DMS 273 treated with DMSO at 0.1 percent for 48 hours (cell line): ENCODE data around the gene RBP5.
"Not testable (repeated sequence)": the region's sequence is repeated elsewhere in the genome, so short reads cannot be mapped to it uniquely, and the experiment has no call there.

Experiments used
- DNase-seq: peaks from one replicate; lab custom pipeline; 2025; lab: John Stamatoyannopoulos, UW

The RBP5 gene

GRCh38 chr12:7122811-7123769 lies 5.6 kb downstream of the RBP5 start:
- DNase-seq = no peak

- DNase-seq = no peak
These were observed 7.4 kb downstream of the RBP5 start for GRCh38 chr12:7121324-7121723.

DNA sequence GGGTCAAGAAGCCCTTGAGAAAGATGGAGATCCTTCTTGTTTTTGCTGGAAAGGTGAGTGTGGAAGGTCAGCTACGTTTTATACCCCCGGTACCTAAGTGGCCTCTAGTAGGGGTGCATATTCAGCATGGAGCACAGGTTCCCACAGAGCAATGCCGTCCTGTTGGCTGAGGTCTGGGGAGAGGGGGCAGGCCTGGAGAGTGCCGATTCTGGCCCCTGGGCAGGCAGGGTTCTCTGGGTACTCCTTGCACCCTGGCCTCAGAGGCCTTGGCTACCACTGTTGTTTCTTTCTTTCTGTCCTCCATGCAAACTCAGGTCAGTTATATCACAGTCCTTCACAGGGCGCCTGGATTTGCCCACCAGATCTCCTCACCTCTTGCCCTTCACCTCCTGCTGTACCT lies 8.5 kb downstream of the RBP5 start:
- DNase-seq = no peak

- DNase-seq = no peak
These were observed 9.8 kb downstream of the RBP5 start for GRCh38 chr12:7118881-7119280.

- DNase-seq = no peak
These were observed 11.0 kb downstream of the RBP5 start for GRCh38 chr12:7117670-7118069.

DNA sequence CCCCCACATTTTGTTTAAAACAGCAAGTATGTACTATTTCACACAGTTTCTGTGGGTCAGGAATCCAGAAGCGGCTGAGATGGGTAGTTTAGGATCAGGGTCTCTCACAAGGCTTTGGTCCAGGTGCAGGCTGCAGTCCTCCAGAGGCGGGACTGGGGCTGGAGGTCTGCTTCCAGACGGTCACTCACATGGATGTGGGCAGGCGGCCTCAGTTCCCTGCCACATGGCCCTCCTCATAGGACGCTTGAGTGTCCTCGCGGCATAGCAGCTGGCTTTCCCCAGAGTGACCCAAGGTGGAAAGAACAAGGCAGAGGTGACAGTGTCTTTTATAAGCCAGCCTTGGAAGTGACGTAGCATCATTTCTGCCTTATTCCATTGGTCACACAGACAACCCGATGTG lies 11.8 kb downstream of the RBP5 start:
- DNase-seq = no peak

DNA sequence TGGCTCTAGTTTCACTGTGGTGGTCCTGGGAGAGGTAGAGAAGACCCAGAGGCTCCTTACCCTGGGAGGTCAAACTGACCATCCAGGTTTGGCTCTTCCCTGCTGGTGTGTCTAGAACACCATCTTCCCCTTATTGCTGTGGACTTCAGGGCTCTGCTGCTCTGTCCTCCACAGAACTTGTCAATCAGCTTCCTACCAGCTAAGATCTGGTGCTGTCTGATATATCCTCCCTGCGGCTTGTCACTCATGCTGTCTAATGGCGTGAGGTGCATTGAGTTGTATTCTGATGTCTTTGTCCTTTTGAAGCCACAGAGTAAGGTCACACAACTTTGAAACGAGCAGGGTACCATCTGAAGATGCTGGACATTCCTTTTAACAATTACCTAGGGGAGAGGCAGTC lies 12.5 kb downstream of the RBP5 start:
- DNase-seq = no peak

DNA sequence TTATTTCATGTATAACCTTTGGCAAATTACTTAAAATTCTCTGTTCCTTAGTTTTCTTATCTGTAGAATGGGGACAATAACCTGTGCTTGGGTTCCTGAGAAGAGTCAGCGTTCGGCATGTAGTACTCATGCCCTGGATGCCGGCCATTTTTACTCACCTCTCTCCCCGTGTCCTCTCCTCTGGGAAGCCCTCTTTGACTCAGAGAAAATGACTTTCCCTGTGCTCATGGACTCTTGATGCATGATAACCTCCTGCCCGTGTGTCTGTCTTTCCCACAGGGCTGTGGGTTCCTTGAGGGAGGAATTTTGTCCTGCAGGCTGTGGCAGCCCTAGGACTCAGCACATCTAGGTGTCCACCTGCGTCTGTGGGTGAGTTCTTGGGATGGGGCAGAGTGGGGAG lies 13.8 kb downstream of the RBP5 start:
- no peak for DNase-seq

DNA sequence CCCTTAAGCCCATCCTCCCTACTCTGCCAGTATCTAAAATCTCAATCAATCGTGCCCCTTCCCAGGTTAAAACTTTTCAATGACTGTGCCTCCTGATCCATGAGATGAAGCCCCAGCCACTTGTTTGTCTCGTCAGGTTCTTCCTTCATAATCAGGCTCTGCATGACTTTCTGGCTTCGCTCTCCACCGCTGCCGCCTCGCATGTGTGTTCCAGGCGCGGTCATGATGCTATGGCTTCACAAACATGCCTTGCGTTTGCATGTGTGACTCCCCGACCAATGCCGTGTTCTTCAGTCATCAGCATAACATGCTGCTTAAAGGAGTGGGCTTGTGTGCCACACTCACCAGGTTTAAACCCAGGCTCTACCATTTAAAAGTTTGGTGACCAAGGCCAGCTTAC lies 14.7 kb downstream of the RBP5 start:
- DNase-seq = no peak

GRCh38 chr12:7113389-7113871 lies 15.3 kb downstream of the RBP5 start:
- DNase-seq = no peak

DNA sequence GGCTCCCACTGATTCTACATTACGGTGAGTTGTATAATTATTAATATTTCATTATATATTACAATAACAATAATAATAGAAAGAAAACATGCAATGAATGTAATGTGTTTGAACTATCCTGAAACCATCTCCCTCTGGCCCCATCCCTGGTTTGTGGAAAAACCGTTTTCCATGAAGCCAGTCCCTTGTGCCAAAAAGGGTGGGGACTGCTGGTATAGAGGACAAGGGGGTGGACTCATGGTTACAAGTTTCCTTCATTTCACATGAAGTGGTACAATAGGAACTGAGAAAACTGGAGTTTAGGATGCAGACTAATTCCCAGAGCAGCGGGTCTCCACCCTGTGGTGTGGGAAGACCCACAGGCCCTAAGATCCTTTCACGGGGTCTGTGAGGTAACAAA lies 16.6 kb downstream of the RBP5 start:
- DNase-seq = no peak

DNA sequence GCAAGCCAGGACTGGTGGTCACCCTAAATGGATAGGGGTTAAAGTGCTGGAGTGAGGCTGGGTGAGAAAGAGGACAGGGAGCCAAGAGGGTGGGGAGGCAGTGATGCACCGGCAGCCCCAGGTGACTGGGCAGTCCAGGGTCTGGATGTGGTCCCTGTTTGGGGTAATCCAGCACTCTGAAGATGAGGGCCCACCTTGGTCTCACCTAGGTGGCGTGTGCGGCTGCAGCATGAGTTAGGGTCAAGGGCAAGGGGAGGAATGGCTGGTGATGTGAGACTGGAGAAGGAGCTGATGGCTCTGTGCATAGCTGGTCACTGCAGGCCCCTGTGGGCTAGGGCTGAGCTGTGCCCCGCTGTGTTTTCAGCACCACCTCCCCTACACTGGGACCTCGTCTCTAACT lies 18.0 kb downstream of the RBP5 start:
- DNase-seq = no peak

DNA sequence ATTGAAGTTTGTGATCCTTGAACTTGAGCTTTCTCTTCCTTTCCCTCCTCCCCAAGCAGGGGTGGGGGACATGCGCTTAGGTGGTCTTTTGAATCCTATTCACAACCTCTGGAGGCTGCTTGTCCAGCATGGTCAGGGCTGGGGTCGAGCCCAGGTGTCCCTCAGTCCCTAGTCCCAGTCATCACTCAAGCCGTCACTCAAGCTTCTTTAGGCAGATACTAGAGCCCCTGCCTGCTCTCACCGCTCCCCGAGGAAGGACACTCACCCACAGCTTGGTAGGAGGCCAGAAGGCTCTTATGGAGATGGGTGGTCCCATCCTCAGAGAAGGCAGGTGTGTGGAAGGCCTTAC lies 19.1 kb downstream of the RBP5 start:
- DNase-seq = no peak

DNA sequence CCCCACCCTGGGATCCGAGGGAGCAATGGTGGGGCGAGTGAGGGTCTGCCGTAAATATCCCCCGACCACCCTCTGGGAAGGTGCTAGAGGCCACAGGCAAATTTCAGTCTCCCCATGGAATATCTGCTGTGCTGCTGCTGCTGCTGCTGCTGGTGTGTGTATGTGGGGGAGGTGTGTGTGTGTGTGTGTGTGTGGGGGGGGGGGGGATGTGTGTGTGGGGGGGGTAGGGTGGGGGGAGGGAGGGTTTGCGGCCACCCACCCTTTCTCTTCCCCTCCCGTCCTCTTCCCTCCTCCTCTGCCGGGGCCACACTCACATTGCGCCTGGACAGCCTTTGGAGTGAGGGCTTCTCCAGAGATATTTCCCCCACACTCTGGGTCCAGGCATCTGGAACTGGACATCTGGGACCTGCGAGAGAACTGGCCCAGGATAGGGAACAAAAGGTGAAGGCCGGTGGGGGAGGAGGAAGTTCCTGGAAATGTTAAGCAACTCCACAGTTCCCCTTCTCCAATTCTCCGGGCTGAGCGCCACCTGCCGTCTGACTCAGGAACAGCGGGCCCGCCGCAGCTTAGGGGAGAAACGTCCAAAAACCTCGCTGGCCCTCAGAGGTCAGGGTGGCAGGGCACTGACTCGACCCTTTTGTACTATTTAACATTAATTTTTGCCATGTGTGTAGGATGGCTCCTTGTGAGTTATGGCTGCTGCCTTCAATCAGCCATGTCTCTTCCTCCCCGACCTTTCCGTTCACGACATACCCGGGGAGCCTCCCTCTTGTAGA lies 19.7 kb downstream of the RBP5 start, which contains the start of gene C1RL:
Gene C1RL, minus strand, starts transcription at position 419 of the 776 bp plus-strand sequence. Its CDS starts 34 bp downstream, at position 385.
- DNase-seq = no peak

DNA sequence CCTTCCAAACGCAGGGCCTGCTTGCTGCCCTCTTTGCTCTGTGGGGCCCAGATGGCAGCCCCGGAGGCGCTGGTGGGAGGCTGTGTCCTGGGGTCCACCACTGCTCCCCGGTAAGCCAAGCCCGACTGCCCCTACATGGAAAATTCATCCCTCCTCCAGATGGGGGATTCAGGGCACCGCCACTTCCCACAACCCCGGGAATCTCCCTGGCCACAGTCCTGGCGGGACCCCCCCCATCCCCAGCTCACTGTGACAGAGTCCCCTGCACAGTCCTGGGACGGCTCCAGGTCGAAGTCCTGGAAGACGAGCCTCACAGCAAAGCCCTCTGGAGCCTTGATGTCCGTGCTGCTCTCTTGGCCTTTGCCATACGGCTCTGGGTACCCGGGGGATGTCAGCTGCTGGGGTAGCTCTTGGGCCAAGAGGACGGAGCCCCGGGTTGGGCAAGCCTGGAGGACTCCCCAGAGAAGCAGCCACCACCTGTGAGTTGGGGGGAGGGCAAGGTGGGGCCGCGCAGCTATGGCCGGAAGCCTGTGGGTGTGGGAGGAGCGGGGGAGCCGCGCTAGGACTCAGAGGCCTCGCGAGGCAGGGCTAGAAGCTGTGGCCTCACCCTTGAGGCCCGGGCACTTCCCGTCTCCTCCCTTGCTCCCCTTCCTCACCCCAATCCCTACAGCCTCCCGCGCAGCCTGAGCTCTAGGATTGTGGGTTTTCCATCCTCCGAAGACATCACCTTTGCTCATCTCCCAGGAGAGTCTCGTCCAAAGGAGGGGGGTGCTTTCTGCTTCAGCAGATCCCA lies 20.5 kb downstream of the RBP5 start:
- DNase-seq = no peak

- DNase-seq = no peak
These were observed 21.1 kb downstream of the RBP5 start for GRCh38 chr12:7107636-7108002.

DNA sequence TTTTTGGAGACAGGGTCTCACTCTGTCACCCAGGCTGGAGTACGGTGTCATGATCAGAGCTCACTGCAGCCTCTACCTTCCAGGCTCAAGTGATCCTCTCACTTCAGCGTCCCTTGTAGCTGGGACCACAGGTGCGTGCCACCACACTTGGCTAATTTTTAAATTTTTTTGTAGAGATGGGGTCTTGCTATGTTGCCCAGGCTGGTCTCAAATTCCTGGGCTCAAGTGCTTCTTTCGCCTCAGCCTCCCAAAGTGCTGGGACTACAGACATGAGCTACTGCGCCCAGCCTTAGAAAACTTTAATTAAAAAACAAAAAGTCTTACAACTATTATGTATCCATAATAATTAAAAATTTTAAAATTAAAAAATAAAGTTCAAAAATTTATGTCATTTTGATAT lies 21.5 kb downstream of the RBP5 start:
- not testable (repeated sequence) for DNase-seq

DNA sequence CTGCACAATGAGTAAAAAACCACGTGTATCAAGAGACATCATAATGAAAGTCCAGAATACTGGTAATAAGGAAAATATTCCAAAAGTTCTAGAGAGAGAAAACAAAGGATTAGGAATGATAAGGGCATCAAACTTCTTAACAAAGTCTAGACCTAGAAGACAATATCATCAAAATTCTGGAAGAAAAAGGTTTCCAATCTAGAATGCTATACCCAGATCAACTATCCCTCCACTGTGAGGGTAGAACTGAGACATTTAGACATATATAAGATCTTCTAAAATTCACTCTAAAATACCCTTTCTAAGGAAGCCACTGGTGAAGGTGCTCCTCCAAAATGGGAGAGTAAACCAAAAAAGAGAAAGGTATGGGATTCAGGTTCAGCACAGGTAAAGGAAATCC lies 22.6 kb downstream of the RBP5 start:
- no peak for DNase-seq

DNA sequence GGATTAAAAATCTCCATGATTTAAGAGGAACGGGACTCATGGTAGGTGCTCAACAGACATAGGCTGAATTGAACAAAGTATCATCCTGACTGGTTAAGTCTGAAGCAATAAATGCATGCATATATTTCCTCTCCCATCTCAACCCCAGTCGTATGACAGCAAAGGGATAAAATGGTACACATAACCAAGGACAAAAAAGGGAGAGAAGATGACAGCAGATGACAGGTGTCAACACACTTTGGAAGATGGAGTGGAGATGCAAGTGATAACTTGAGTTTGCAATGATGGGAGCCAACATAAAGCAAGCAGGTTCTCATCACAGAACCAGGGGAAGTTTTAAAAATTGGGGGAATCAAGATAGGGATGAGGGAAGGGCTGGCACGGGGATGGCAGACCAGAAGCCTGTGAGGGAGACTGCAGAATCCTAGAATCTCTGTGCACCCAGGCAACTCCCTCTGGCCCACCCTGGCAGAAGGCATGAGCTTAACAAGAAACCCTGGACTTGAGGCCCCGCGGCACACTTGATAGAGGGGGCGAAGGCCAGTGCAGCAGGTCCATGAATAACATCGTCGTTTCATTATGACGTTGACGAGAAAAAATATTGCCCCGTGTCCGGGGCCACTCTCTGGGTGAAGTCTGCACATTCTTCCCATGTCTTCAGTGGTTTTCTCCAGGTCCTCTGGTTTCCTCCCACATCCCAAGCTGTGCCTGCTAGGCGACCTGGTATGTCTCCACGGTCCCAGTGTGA lies 24.7 kb downstream of the RBP5 start:
- DNase-seq = no peak

- DNase-seq = no peak
These were observed 26.1 kb downstream of the RBP5 start for GRCh38 chr12:7102582-7102981.

GRCh38 chr12:7101694-7102131 lies 27.0 kb downstream of the RBP5 start:
- DNase-seq = no peak
